Midbrain (tissue), 1 donor: ENCODE data around the gene CCR6.

ENCODE experiments used
- DNase-seq: peaks from one replicate; lab custom pipeline; 2025; lab: John Stamatoyannopoulos, UW

Gene CCR6

GRCh38 chr6:167098825-167099225 lies 24.1 kb upstream of the CCR6 start:
- no peak for DNase-seq

- no peak for DNase-seq
Measured at GRCh38 chr6:167099707-167100106, 23.2 kb upstream of the CCR6 start.

GRCh38 chr6:167100241-167100674 lies 22.6 kb upstream of the CCR6 start:
- no peak for DNase-seq

GRCh38 chr6:167102318-167102717 lies 20.6 kb upstream of the CCR6 start:
- DNase-seq = no peak

GRCh38 chr6:167103041-167103891 lies 19.6 kb upstream of the CCR6 start:
- no peak for DNase-seq

- DNase-seq = no peak
Measured at GRCh38 chr6:167104388-167104787, 18.5 kb upstream of the CCR6 start.

- no peak for DNase-seq
Measured at GRCh38 chr6:167105060-167105459, 17.8 kb upstream of the CCR6 start.

GRCh38 chr6:167106406-167106805 lies 16.5 kb upstream of the CCR6 start:
- no peak for DNase-seq

DNA sequence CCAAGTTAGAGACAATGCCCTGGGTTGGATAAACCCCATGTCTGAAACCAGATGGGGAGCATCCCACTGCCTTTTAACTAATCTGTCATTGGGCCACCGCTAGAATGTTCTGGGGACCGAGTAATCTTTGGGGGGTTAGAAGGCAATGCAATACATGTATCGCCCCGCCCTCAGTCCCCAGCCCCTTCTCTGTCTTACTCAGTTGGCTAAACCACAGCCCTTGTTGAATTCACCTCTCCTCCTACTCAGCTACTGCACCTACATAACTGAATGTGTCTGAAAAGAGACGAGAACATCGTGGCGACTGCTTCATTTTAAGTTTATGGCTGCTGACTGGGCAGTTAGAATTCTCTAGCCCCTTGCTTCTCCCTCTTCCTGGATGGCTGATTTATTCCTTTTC lies 15.1 kb upstream of the CCR6 start:
- no peak for DNase-seq

DNA sequence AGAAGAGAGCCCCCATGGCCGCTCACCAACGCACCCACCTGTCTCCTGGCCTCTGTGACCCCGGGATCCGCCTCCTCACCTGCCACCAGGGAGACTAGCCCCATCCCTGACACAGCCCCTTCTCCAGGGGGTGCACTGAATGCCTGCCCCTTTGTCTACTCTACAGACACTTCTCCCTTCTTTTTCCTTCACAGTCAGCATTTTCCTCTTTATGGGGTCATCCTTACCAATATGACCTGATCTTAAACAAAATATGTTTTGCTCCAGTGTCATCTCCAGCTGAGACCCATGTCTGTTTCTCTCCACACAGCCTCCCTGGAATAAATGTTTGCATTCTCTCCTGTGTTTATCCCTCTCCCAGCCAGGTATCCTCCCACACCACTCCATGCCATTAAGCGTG lies 14.6 kb upstream of the CCR6 start:
- DNase-seq = no peak

GRCh38 chr6:167109651-167110050 lies 13.2 kb upstream of the CCR6 start:
- DNase-seq = no peak

GRCh38 chr6:167111597-167111996 lies 11.3 kb upstream of the CCR6 start:
- no peak for DNase-seq

- DNase-seq = no peak
Measured at GRCh38 chr6:167112421-167112820, 10.5 kb upstream of the CCR6 start.

GRCh38 chr6:167113047-167113754 lies 9.7 kb upstream of the CCR6 start:
- no peak for DNase-seq

DNA sequence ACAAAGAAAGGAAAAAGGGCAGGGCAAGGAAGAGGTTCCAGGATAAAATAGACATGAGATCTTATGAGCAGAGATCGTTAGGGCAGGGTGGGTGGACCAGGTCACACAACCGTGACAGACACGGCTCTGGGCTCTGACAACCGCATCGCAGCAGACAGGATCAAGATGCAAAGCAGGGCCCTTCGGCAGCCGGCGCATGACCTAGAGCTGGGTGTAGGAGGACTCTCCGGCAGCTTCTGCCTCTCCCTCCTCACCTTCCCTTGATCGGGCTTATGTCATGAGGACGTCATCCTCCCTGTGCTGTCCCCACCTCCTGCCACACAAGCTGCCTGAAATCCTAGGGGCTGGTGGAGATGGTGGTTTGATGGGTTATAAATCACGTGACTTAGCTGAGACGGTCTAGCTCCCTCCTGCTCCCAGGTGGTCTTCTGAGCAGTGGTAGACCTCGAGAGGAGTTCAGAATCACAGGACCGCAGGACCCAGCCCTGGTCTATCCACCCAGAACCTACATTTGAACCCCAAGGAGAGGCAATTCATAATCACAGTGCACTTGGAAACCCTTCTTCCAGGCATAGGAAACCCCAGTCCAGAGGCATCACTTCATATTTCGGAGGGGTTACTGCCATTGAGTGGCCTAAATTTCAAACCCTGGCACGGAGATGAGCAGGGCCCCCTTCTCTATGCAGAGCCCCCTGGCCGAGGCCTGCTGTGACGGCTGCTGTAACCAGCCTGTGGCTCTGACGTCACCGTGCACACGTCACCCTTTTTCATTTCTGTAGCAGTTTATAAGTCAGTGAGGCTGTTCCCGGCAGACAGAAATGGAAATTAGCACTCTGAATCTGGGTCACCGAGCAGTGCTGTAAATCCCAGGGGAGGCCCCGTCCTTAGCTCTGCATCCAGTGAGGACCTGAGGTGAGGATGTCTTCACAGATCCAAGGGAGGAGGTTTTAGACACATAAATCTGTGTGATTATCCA lies 8.7 kb upstream of the CCR6 start:
- no peak for DNase-seq

DNA sequence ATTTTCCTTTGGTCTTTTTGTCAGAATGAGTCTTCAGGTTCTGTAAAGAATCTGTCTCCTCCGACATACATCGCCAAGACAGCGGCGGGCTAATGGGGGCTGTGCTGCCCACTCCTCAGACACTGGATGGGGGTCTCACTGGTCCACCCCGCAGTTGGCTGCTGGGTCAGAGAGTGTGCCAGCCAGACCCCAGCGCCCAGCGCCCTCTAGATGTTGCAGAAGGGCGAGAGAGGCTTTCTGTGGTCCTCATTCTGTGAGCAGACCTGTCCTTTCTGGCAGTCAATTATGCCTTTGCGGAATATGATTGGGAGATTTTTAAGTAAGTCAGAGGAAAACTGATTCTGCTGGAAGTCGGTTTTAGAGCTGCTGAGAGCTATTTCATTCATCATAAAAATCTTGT lies 7.8 kb upstream of the CCR6 start:
- no peak for DNase-seq

- DNase-seq = no peak
Measured at GRCh38 chr6:167116109-167116837, 6.6 kb upstream of the CCR6 start.

GRCh38 chr6:167116838-167117228 lies 6.1 kb upstream of the CCR6 start:
- DNase-seq = no peak

DNA sequence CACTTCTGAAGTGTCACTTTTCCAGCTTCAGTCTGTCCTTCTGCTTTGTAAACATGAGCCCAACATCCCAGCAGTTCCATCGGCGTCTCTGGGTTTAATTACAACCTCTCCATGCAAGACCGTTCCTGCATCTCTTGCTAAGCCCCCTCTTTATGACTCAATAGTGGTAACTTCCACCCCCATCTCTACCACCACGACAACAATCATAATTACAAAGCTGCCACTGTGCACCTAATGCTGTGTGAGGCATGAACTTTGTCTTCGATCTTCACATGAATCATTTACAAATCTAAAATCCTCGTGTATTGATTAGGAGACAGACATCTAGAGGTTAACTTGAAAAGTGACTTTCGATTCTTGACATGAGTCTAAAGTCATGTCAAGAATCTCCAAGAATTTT lies 4.9 kb upstream of the CCR6 start:
- DNase-seq = no peak

GRCh38 chr6:167118839-167119238 lies 4.1 kb upstream of the CCR6 start:
- DNase-seq = no peak
